SJSA1 (cell line): Measurements from ENCODE around the gene VAX1. TPM values are rescaled to one million over a fixed set of nuclear protein-coding genes. Genes with fewer than 3 reads are reported as not detected.
"Not testable (repeated sequence)": the region's sequence is repeated elsewhere in the genome, so short reads cannot be mapped to it uniquely, and the experiment has no call there.

ENCODE experiments used
- DNase-seq, 2 experiments: peaks; one replicate each; pipeline ENCODE4 v3.0.0-alpha.2; 2015 to 2020; ENCODE audit warnings: low spot score in 2 of 2, low read depth in 1 of 2
- H3K27ac ChIP-seq: fragments of 250-450 bp; sonication (Bioruptor Pico); 2 replicates; pipeline ENCODE4 v1.5.1; 2020; ENCODE audit warnings: mild to moderate bottlenecking, moderate library complexity
- H3K27me3 ChIP-seq: fragments of 250-450 bp; sonication (Bioruptor Pico); replicated peaks from 2 replicates; pipeline ENCODE4 v1.5.1; 2020; ENCODE audit warnings: mild to moderate bottlenecking, moderate library complexity
- H3K36me3 ChIP-seq: fragments of 250-450 bp; sonication (Bioruptor Pico); 2 replicates; pipeline ENCODE4 v1.5.1; 2020; ENCODE audit warnings: mild to moderate bottlenecking
- H3K4me1 ChIP-seq: fragments of 250-450 bp; sonication (Bioruptor Pico); replicated peaks from 2 replicates; pipeline ENCODE4 v1.6.1; 2021; ENCODE audit warnings: mild to moderate bottlenecking
- H3K4me3 ChIP-seq: fragments of 250-450 bp; sonication (Bioruptor Pico); 2 replicates; pipeline ENCODE4 v1.5.1; 2020; ENCODE audit warnings: mild to moderate bottlenecking
- H3K9me3 ChIP-seq: fragments of 250-450 bp; sonication (Bioruptor Pico); replicated peaks from 2 replicates; pipeline ENCODE4 v1.5.1; 2020; ENCODE audit warnings: mild to moderate bottlenecking
- total RNA-seq: library from RNA; depleted of rRNA; stranded (reverse); fragments of >200 nt; shearing (Covaris generic); gene quantifications from 2 replicates; pipeline ENCODE4 v1.2.3, GENCODE V29; 2014

VAX1 gene
- total RNA-seq, 1 experiment from 2014 or later = not detected

GRCh38 chr10:117135026-117135372 lies 3.1 kb downstream of the VAX1 start:
- Histone ChIP-seq H3K27ac (no peak overlapping the region), H3K9me3 (peaks cover 3% of the 10 kb centered on the region; the same call in 1 of the 2 replicates), H3K4me1 (peaks cover 10% of the 10 kb centered on the region; the same call in 1 of the 2 replicates), H3K36me3 (no peaks in the 10 kb centered on the region), H3K27me3 (peaks cover 56% of the 10 kb centered on the region), H3K4me3 (no peak overlapping the region)
- DNase-seq = no peak

- peaks cover 3% of the 10 kb centered on the region; the same call in 1 of the 2 replicates for H3K9me3 ChIP-seq
- H3K27ac ChIP-seq = no peak overlapping the region
- peaks cover 52% of the 10 kb centered on the region for H3K27me3 ChIP-seq
- DNase-seq = no peak
- no peak overlapping the region for H3K4me3 ChIP-seq
- peaks cover 10% of the 10 kb centered on the region; the same call in 1 of the 2 replicates for H3K4me1 ChIP-seq
- H3K36me3 ChIP-seq = no peaks in the 10 kb centered on the region
These were observed 3.6 kb downstream of the VAX1 start for GRCh38 chr10:117134306-117135025.

- Histone ChIP-seq H3K4me1 (peaks cover 10% of the 10 kb centered on the region; the same call in 1 of the 2 replicates), H3K27me3 (peaks cover 54% of the 10 kb centered on the region), H3K4me3 (no peak overlapping the region), H3K36me3 (no peaks in the 10 kb centered on the region), H3K9me3 (peaks cover 3% of the 10 kb centered on the region; the same call in 1 of the 2 replicates), H3K27ac (no peak overlapping the region)
- DNase-seq = no peak
These were observed 4.1 kb downstream of the VAX1 start for GRCh38 chr10:117134056-117134305.

GRCh38 chr10:117133273-117134055 lies 4.6 kb downstream of the VAX1 start:
- Histone ChIP-seq H3K9me3 (peaks cover 3% of the 10 kb centered on the region; the same call in 1 of the 2 replicates), H3K4me1 (peaks cover 10% of the 10 kb centered on the region; the same call in 1 of the 2 replicates), H3K4me3 (no peak overlapping the region), H3K27ac (no peak overlapping the region), H3K27me3 (peaks cover 58% of the 10 kb centered on the region), H3K36me3 (no peaks in the 10 kb centered on the region)
- no peak for DNase-seq

GRCh38 chr10:117132751-117133231 lies 5.3 kb downstream of the VAX1 start:
- Histone ChIP-seq H3K9me3 (peaks cover 3% of the 10 kb centered on the region; the same call in 1 of the 2 replicates), H3K36me3 (no peaks in the 10 kb centered on the region), H3K4me1 (peaks cover 10% of the 10 kb centered on the region; the same call in 1 of the 2 replicates), H3K4me3 (no peak overlapping the region), H3K27ac (no peak overlapping the region), H3K27me3 (peaks cover 60% of the 10 kb centered on the region)
- DNase-seq = no peak

GRCh38 chr10:117131376-117132327 lies 6.4 kb downstream of the VAX1 start:
- Histone ChIP-seq H3K27ac (no peak overlapping the region), H3K27me3 (peaks cover 50% of the 10 kb centered on the region), H3K4me1 (no peaks in the 10 kb centered on the region), H3K4me3 (no peak overlapping the region), H3K36me3 (no peaks in the 10 kb centered on the region), H3K9me3 (no peaks in the 10 kb centered on the region)
- no peak for DNase-seq

- Histone ChIP-seq H3K9me3 (no peaks in the 10 kb centered on the region), H3K4me3 (no peak overlapping the region), H3K4me1 (no peaks in the 10 kb centered on the region), H3K27me3 (peaks cover 47% of the 10 kb centered on the region), H3K36me3 (no peaks in the 10 kb centered on the region), H3K27ac (no peak overlapping the region)
- no peak for DNase-seq
These were observed 7.2 kb downstream of the VAX1 start for GRCh38 chr10:117130862-117131375.

- no peaks in the 10 kb centered on the region for H3K36me3 ChIP-seq
- no peak for DNase-seq
- peaks cover 45% of the 10 kb centered on the region for H3K27me3 ChIP-seq
- no peaks in the 10 kb centered on the region for H3K4me1 ChIP-seq
- H3K9me3 ChIP-seq = no peaks in the 10 kb centered on the region
- no peak overlapping the region for H3K4me3 ChIP-seq
- no peak overlapping the region for H3K27ac ChIP-seq
These were observed 7.7 kb downstream of the VAX1 start for GRCh38 chr10:117130346-117130745.

- not testable (repeated sequence) for H3K4me3 ChIP-seq, H3K4me1 ChIP-seq, H3K27ac ChIP-seq, H3K9me3 ChIP-seq, DNase-seq, H3K36me3 ChIP-seq
- peaks cover 24% of the 10 kb centered on the region for H3K27me3 ChIP-seq
These were observed 11.4 kb downstream of the VAX1 start for GRCh38 chr10:117126645-117127044.

- Histone ChIP-seq H3K9me3 (no peaks in the 10 kb centered on the region), H3K27me3 (peaks cover 18% of the 10 kb centered on the region), H3K36me3 (no peaks in the 10 kb centered on the region), H3K4me1 (no peaks in the 10 kb centered on the region), H3K27ac (no peak overlapping the region), H3K4me3 (no peak overlapping the region)
- DNase-seq = no peak
These were observed 12.0 kb downstream of the VAX1 start for GRCh38 chr10:117126034-117126433.

- no peak overlapping the region for H3K4me3 ChIP-seq
- DNase-seq = no peak
- no peaks in the 10 kb centered on the region; the same call in 1 of the 2 replicates for H3K27me3 ChIP-seq
- no peak overlapping the region for H3K27ac ChIP-seq
- no peaks in the 10 kb centered on the region for H3K4me1 ChIP-seq
- H3K36me3 ChIP-seq = no peaks in the 10 kb centered on the region
- H3K9me3 ChIP-seq = no peaks in the 10 kb centered on the region
These were observed 25.9 kb downstream of the VAX1 start for GRCh38 chr10:117112220-117112619.

- no peaks in the 10 kb centered on the region for H3K9me3 ChIP-seq
- no peak overlapping the region for H3K4me3 ChIP-seq
- no peaks in the 10 kb centered on the region for H3K4me1 ChIP-seq
- no peak overlapping the region for H3K27ac ChIP-seq
- 0 out of 2 replicates have a peak, but pooled peaks cover 6% of the 10 kb centered on the region for H3K27me3 ChIP-seq
- DNase-seq = no peak
- no peaks in the 10 kb centered on the region for H3K36me3 ChIP-seq
These were observed 30.8 kb downstream of the VAX1 start for GRCh38 chr10:117107238-117107637.

- H3K27ac ChIP-seq = no peak overlapping the region
- no peak overlapping the region for H3K4me3 ChIP-seq
- H3K36me3 ChIP-seq = no peaks in the 10 kb centered on the region
- no peaks in the 10 kb centered on the region for H3K9me3 ChIP-seq
- 0 out of 2 replicates have a peak, but pooled peaks cover 18% of the 10 kb centered on the region for H3K27me3 ChIP-seq
- no peak for DNase-seq
- H3K4me1 ChIP-seq = no peaks in the 10 kb centered on the region
These were observed 41.4 kb downstream of the VAX1 start for GRCh38 chr10:117096599-117097201.
